Memory B cell (primary cell): ENCODE measurements around the gene CARMIL1.

Experiments
- ATAC-seq: fragments of 150-1000 bp; cut with Tn5 transposase; 2 replicates; pipeline ENCODE4 v1.10.0; 2021; ENCODE audit warnings: low read depth, mild to moderate bottlenecking, moderate library complexity
- DNase-seq, 2 donors: peaks; one replicate each; pipeline ENCODE4 v3.0.0; 2022; ENCODE audit warnings: low spot score in 2 of 2
- H3K27ac Mint-ChIP-seq: one replicate; pipeline ENCODE4 v1.8.0; 2022; ENCODE audit warnings: mild to moderate bottlenecking, moderate library complexity, mixed read lengths
- H3K27me3 Mint-ChIP-seq: one replicate; pipeline ENCODE4 v1.8.0; 2022; ENCODE audit warnings: mixed read lengths
- H3K36me3 Mint-ChIP-seq: one replicate; pipeline ENCODE4 v1.8.0; 2022; ENCODE audit warnings: mild to moderate bottlenecking, mixed read lengths
- H3K4me1 Mint-ChIP-seq: one replicate; pipeline ENCODE4 v1.8.0; 2022; ENCODE audit warnings: mixed read lengths
- H3K4me3 Mint-ChIP-seq: one replicate; pipeline ENCODE4 v1.8.0; 2022; ENCODE audit warnings: mild to moderate bottlenecking, moderate library complexity, mixed read lengths
- H3K9me3 Mint-ChIP-seq: one replicate; pipeline ENCODE4 v1.8.0; 2022; ENCODE audit warnings: mixed read lengths

The CARMIL1 gene

DNA sequence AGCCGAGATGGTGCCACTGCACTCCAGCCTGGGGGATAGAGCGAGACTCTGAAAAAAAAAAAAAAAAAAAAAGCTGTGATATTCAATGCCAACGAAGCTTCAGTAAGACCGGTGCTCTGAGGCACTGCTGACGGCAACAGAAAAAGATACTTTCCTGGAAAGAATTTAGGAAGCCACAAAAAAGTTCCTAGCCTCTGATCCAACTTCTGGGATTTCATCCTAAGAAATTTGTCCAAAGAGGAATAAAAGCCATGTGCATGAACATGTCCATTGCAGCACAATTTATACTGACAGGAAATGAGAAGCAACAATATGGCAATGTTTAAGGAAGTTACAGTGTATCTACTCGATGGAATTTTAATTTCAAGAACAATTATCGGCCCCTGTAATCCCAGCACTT lies 24.5 kb upstream of the CARMIL1 start:
- ATAC-seq (no peak), DNase-seq (no peak)
- H3K4me3 Mint-ChIP-seq: no peak overlapping the region
- no peaks in the 10 kb centered on the region for H3K9me3 Mint-ChIP-seq
- H3K27me3 Mint-ChIP-seq: peaks cover 4% of the 10 kb centered on the region
- H3K27ac Mint-ChIP-seq: no peak overlapping the region
- H3K36me3 Mint-ChIP-seq: no peaks in the 10 kb centered on the region
- H3K4me1 Mint-ChIP-seq: no peaks in the 10 kb centered on the region

DNA sequence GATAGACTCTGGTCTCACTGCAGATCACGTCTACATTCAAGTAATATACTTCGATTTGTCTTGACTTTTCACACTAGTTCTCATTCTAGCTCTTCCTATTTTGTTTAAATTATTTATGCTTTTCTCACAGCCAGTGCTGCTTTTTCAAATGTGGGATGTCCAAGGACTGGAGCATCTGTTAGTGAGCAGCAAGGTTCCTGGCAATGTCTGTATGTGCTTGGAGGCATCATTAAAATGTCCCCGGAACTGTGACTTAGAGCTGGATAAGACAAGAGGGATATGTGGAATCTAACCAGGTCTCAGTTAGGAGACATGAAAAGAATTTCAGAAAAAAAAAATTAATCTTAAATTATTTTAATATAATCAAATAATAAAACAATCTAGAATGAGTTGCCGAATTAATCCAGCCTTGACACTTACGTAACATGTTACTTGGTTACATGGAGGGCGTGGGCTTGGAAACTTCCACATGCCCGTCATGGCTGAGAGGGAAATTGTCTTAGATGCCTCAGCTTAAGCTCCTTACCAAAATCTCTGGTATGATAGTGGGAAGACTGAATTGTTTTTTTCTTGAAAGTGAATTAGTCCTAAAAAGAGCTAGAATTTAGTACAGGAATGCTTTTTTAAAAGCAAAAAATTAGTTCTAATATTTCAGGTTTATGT lies 21.4 kb upstream of the CARMIL1 start:
- H3K27me3 Mint-ChIP-seq: no peaks in the 10 kb centered on the region
- no peaks in the 10 kb centered on the region for H3K4me1 Mint-ChIP-seq
- H3K27ac Mint-ChIP-seq: no peak overlapping the region
- ATAC-seq (no peak), DNase-seq (no peak)
- no peaks in the 10 kb centered on the region for H3K36me3 Mint-ChIP-seq
- H3K9me3 Mint-ChIP-seq: no peaks in the 10 kb centered on the region
- H3K4me3 Mint-ChIP-seq: no peak overlapping the region

DNA sequence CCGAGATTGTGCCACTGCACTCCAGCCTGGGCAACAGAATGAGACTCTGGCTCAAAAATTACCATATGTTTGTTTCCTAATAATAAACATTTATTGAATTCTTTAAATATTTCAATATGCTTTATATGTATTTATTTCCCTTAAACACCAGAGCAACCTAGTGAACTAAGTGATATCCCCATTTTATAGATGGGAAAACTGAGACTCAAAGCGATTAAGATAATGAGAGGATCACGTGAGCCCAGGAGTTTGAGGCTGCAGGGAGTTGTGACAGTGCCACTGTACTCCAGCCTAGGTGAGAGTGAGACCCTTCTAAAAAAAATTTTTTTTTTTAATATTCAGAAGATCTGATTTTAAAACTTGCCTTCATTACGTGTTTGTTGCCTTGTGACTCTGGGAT lies 19.4 kb upstream of the CARMIL1 start:
- ATAC-seq: no peak
- no peak overlapping the region for H3K4me3 Mint-ChIP-seq
- H3K4me1 Mint-ChIP-seq: no peaks in the 10 kb centered on the region
- H3K27me3 Mint-ChIP-seq: peaks cover 2% of the 10 kb centered on the region
- H3K36me3 Mint-ChIP-seq: no peaks in the 10 kb centered on the region
- DNase-seq: no peak
- no peak overlapping the region for H3K27ac Mint-ChIP-seq
- no peaks in the 10 kb centered on the region for H3K9me3 Mint-ChIP-seq

DNA sequence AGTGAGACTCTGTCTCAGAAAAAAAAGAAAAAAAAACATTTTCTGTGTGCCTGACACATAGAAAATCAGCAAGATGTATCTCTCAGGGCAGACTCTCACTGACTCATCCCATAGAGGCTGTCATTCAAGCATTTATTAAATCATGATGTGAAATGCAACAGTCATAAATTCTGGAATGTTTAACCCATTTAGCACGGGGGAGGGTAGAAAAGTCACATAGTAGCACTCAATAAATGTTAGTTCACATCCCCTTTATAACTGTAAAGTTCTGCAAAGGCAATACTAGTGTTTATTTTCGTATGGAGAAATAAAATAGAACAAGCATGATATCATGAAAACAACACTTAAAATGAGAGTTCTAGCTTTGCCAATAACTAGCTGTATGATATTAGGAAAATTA lies 15.5 kb upstream of the CARMIL1 start:
- no peaks in the 10 kb centered on the region for H3K36me3 Mint-ChIP-seq
- no peaks in the 10 kb centered on the region for H3K9me3 Mint-ChIP-seq
- H3K27ac Mint-ChIP-seq: no peak overlapping the region
- H3K4me3 Mint-ChIP-seq: no peak overlapping the region
- H3K27me3 Mint-ChIP-seq: peaks cover 2% of the 10 kb centered on the region
- DNase-seq (no peak), ATAC-seq (no peak)
- peaks cover 2% of the 10 kb centered on the region for H3K4me1 Mint-ChIP-seq

GRCh38 chr6:25266456-25267100 lies 12.6 kb upstream of the CARMIL1 start:
- Mint-ChIP-seq H3K4me1 (peaks cover 2% of the 10 kb centered on the region), H3K36me3 (no peaks in the 10 kb centered on the region), H3K4me3 (no peak overlapping the region), H3K27ac (no peak overlapping the region), H3K27me3 (peaks cover 4% of the 10 kb centered on the region), H3K9me3 (no peaks in the 10 kb centered on the region)
- no peak for ATAC-seq
- no peak for DNase-seq

GRCh38 chr6:25267662-25268061 lies 11.5 kb upstream of the CARMIL1 start:
- no peak for ATAC-seq
- peaks cover 2% of the 10 kb centered on the region for H3K4me1 Mint-ChIP-seq
- H3K9me3 Mint-ChIP-seq: no peaks in the 10 kb centered on the region
- DNase-seq: no peak
- peaks cover 11% of the 10 kb centered on the region for H3K27me3 Mint-ChIP-seq
- no peak overlapping the region for H3K4me3 Mint-ChIP-seq
- H3K36me3 Mint-ChIP-seq: no peaks in the 10 kb centered on the region
- no peak overlapping the region for H3K27ac Mint-ChIP-seq

- Mint-ChIP-seq H3K27me3 (peaks cover 17% of the 10 kb centered on the region), H3K4me1 (peaks cover under 1% of the 10 kb centered on the region), H3K36me3 (no peaks in the 10 kb centered on the region), H3K4me3 (no peak overlapping the region), H3K9me3 (no peaks in the 10 kb centered on the region), H3K27ac (no peak overlapping the region)
- no peak for ATAC-seq
- no peak for DNase-seq
These were observed 8.6 kb upstream of the CARMIL1 start for GRCh38 chr6:25270559-25270958.

- no peaks in the 10 kb centered on the region for H3K36me3 Mint-ChIP-seq
- DNase-seq (no peak), ATAC-seq (no peak)
- no peak overlapping the region for H3K27ac Mint-ChIP-seq
- H3K4me1 Mint-ChIP-seq: peaks cover 17% of the 10 kb centered on the region
- H3K4me3 Mint-ChIP-seq: no peak overlapping the region
- H3K27me3 Mint-ChIP-seq: peaks cover 18% of the 10 kb centered on the region
- no peaks in the 10 kb centered on the region for H3K9me3 Mint-ChIP-seq
These were observed 3.7 kb upstream of the CARMIL1 start for GRCh38 chr6:25275436-25275835.

GRCh38 chr6:25277386-25277785 lies 1.8 kb upstream of the CARMIL1 start:
- Mint-ChIP-seq H3K36me3 (no peaks in the 10 kb centered on the region), H3K4me1 (peaks cover 21% of the 10 kb centered on the region), H3K27me3 (peaks cover 12% of the 10 kb centered on the region), H3K9me3 (no peaks in the 10 kb centered on the region), H3K4me3 (no peak overlapping the region), H3K27ac (no peak overlapping the region)
- ATAC-seq: no peak
- no peak for DNase-seq

DNA sequence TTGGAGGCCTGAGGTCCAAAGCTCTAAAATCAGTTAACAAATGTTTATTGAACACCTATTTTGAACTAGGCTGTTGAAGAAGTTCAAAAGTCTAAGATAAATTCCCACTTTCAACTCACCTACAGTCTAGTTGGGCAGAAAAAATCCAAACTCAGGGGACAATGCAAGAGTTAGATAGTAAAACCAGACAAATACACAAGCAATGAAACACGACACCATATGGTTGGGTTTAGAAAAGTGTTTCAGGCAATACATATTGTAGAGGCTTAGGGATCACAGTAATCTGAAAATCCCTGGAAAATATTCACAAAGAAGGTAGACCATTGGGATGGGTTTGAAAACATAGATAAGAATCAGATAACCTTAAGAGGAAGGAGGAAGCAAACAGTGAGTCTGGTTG lies 1.3 kb upstream of the CARMIL1 start:
- no peak for ATAC-seq
- Mint-ChIP-seq H3K27ac (peak overlapping the region; percentile 21), H3K27me3 (peaks cover 9% of the 10 kb centered on the region), H3K9me3 (no peaks in the 10 kb centered on the region), H3K4me1 (peaks cover 21% of the 10 kb centered on the region), H3K36me3 (no peaks in the 10 kb centered on the region), H3K4me3 (peak overlapping the region; percentile 76)
- no peak for DNase-seq

GRCh38 chr6:25278261-25278913 lies 787 bp upstream of the CARMIL1 start:
- ATAC-seq (peak; percentile 3), DNase-seq (no peak)
- Mint-ChIP-seq H3K36me3 (no peaks in the 10 kb centered on the region), H3K4me1 (peaks cover 21% of the 10 kb centered on the region), H3K9me3 (no peaks in the 10 kb centered on the region), H3K27me3 (peaks cover 5% of the 10 kb centered on the region), H3K27ac (peak overlapping the region; percentile 21), H3K4me3 (peak overlapping the region; percentile 89)

GRCh38 chr6:25279748-25280343 lies 672 bp downstream of the CARMIL1 start:
- no peaks in the 10 kb centered on the region for H3K36me3 Mint-ChIP-seq
- ATAC-seq (peak; percentile 14), DNase-seq (peak in 1 of 2 donors; percentile 22)
- no peaks in the 10 kb centered on the region for H3K9me3 Mint-ChIP-seq
- H3K4me3 Mint-ChIP-seq: peak overlapping the region; percentile 89
- peak overlapping the region; percentile 45 for H3K27ac Mint-ChIP-seq
- peaks cover 21% of the 10 kb centered on the region for H3K4me1 Mint-ChIP-seq
- H3K27me3 Mint-ChIP-seq: peaks cover 2% of the 10 kb centered on the region

- peak; percentile 33 for ATAC-seq
- Mint-ChIP-seq H3K4me3 (peak overlapping the region; percentile 89), H3K27me3 (peaks cover 2% of the 10 kb centered on the region), H3K27ac (no peak overlapping the region), H3K9me3 (no peaks in the 10 kb centered on the region), H3K4me1 (peaks cover 21% of the 10 kb centered on the region), H3K36me3 (no peaks in the 10 kb centered on the region)
- DNase-seq: no peak
These were observed 1.3 kb downstream of the CARMIL1 start for GRCh38 chr6:25280344-25281074.

GRCh38 chr6:25286891-25287290 lies 7.7 kb downstream of the CARMIL1 start:
- no peaks in the 10 kb centered on the region for H3K9me3 Mint-ChIP-seq
- H3K4me3 Mint-ChIP-seq: no peak overlapping the region
- H3K27ac Mint-ChIP-seq: no peak overlapping the region
- H3K36me3 Mint-ChIP-seq: no peaks in the 10 kb centered on the region
- ATAC-seq (no peak), DNase-seq (no peak)
- H3K27me3 Mint-ChIP-seq: peaks cover 1% of the 10 kb centered on the region
- H3K4me1 Mint-ChIP-seq: peaks cover 3% of the 10 kb centered on the region
